Naive thymus-derived CD8-positive, alpha-beta T cell (primary cell): ENCODE measurements around the gene MYL9. TPM values are rescaled to one million over a fixed set of nuclear protein-coding genes. Genes with fewer than 3 reads are reported as not detected.
"Not testable (repeated sequence)": the region's sequence is repeated elsewhere in the genome, so short reads cannot be mapped to it uniquely, and the experiment has no call there.

Source experiments
- ATAC-seq, 2 donors: fragments of 150-1000 bp; cut with Tn5 transposase in 1 of 2; sonication (Bioruptor Pico), chemical (Tn5 transposase) in 1 of 2; 1 replicate in 1 of 2; 2 replicates in 1 of 2; pipeline ENCODE4 v1.10.0; 2021; ENCODE audit warnings: mild to moderate bottlenecking in 2 of 2, moderate library complexity in 2 of 2
- POLR2A ChIA-PET: fragments of 350-600 bp; sonication (Branson Sonifier 250); formaldehyde crosslinking; loops from one replicate; lab custom pipeline; 2021; ENCODE audit warnings: antibody characterized with exemption; lab: Charles Lee
- DNase-seq, 10 donors: peaks; one replicate each; pipeline versions ENCODE4 v3.0.0 to v3.0.0-alpha.2; 2020 to 2022
- H3K27ac Mint-ChIP-seq, 10 donors: one replicate each; pipeline ENCODE4 v1.8.0; 2020 to 2022; ENCODE audit warnings: mild to moderate bottlenecking in 10 of 10, mixed read lengths in 10 of 10, moderate library complexity in 4 of 10, inconsistent platforms in 1 of 10
- H3K27me3 Mint-ChIP-seq, 5 donors: one replicate each; pipeline ENCODE4 v1.8.0; 2021 to 2022; ENCODE audit warnings: mixed read lengths in 5 of 5
- H3K36me3 Mint-ChIP-seq, 3 donors: one replicate each; pipeline ENCODE4 v1.8.0; 2020 to 2022; ENCODE audit warnings: mixed read lengths in 3 of 3, mild to moderate bottlenecking in 2 of 3, inconsistent platforms in 1 of 3
- H3K4me1 Mint-ChIP-seq, 4 donors: one replicate each; pipeline ENCODE4 v1.8.0; 2021 to 2022; ENCODE audit warnings: mixed read lengths in 4 of 4
- H3K4me3 Mint-ChIP-seq, 10 donors: one replicate each; pipeline ENCODE4 v1.8.0; 2020 to 2022; ENCODE audit warnings: mild to moderate bottlenecking in 10 of 10, mixed read lengths in 10 of 10, moderate library complexity in 6 of 10, inconsistent platforms in 1 of 10
- H3K9me3 Mint-ChIP-seq, 9 donors: one replicate each; pipeline ENCODE4 v1.8.0; 2020 to 2022; ENCODE audit warnings: mixed read lengths in 9 of 9, mild to moderate bottlenecking in 3 of 9, inconsistent platforms in 1 of 9, moderate library complexity in 1 of 9
- polyA plus RNA-seq, 3 donors: library from polyadenylated mRNA; unstranded; fragments of 300-500 nt; fragmentation: Illumina TruSeq; gene quantifications; one replicate each; pipeline ENCODE4 v1.2.3, GENCODE V29; 2021
- total RNA-seq, 8 experiments: library from RNA in 2 of 8; stranded (reverse) in 2 of 8; gene quantifications; one replicate each; pipeline ENCODE4 v1.2.3 and lab custom pipeline; 2021 to 2026

The MYL9 gene
- total and polyA plus RNA-seq, 5 experiments from 2014 or later: 0.05 TPM; not detected in 4

DNA sequence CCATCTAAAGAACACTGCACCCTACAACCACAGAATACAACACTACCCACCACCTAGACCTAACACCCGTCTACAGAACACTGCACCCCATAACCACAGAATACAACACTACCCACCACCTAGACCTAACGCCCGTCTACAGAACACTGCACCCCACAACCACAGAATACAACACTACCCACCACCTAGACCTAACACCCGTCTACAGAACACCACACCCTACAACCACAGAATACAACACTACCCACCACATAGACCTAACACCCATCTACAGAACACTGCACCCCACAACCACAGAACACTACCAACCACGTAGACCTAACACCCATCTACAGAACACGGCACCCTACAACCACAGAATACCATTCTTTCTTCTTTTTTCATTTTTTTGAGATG is 23.4 kb downstream of the MYL9 start:
- H3K27me3 Mint-ChIP-seq, DNase-seq, POLR2A ChIA-PET, ATAC-seq: not testable (repeated sequence)
- Mint-ChIP-seq H3K4me3 (peak overlapping the region in 2 of 10 donors; percentile 26 to 73), H3K36me3 (peaks cover 0 to 12% (median 7%) of the 10 kb centered on the region in 3 donors), H3K9me3 (peaks cover 0 to 11% (median 2%) of the 10 kb centered on the region in 9 donors), H3K27ac (peak overlapping the region in 5 of 10 donors; percentile 0 to 75 (median 37)), H3K4me1 (peaks cover 5 to 19% (median 10%) of the 10 kb centered on the region in 4 donors)

DNA sequence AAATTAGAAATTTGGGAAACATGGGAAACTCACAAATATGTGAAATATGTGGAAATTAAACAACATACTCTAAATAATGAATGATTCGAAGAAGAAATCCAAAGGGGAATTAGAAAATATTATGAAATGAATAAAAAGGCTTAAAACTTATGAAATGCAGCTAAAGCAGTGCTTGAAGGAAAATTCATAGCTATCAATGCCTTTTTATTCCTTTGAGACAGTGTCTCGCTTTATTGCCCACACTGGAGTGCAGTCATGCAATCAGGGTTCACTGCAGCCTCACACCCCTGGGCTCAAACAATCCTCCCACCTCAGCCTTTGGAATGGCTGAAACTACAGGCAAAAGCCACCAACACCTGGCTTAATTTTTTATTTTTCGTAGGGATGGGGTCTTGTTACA is 24.2 kb downstream of the MYL9 start:
- POLR2A ChIA-PET: interaction anchor here (18.2 kb wide), 1 partner anchor 29 kb away, joined by 448 read pairs; the partner anchor contains the start of gene RAB5IF
- no peak for DNase-seq
- Mint-ChIP-seq H3K36me3 (peaks cover 0 to 12% (median 7%) of the 10 kb centered on the region in 3 donors), H3K27ac (peak overlapping the region in 1 of 10 donors; percentile 75), H3K9me3 (peaks cover 0 to 11% (median 2%) of the 10 kb centered on the region in 9 donors), H3K27me3 (no peaks in the 10 kb centered on the region), H3K4me1 (peaks cover 8 to 19% (median 11%) of the 10 kb centered on the region in 4 donors), H3K4me3 (no peak overlapping the region)
- no peak for ATAC-seq

DNA sequence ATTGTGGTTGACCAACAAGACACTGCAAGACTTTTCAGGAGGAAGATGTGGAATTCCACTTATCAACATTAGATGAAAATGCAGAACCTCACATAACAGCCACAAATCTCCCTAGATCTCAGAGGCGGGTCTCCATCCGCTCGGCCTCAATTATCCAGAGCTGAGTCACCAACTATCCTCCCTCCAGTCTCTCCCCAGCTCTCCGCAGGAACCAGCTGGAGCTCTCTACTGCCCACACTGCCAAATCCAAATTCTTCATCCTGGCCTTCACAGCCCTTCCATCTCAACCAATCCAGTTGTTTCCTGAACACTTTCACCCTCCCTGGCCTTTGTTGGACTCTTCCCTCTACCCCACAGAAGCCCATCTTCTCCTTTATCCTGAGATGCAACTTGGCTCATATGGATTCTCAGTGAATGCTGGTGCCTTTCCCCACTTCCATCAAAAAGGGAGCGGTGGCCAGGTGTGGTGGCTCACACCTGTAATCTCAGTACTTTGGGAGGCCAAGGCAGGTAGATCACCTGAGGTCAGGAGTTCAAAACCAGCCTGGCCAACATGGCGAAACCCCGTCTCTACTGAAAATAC is 28.6 kb downstream of the MYL9 start:
- Mint-ChIP-seq H3K9me3 (peaks cover 0 to 8% (median 0%) of the 10 kb centered on the region in 9 donors), H3K27me3 (no peaks in the 10 kb centered on the region), H3K27ac (peak overlapping the region in 9 of 10 donors; percentile 48 to 98 (median 76)), H3K4me3 (peak overlapping the region in 1 of 10 donors; percentile 29), H3K36me3 (peaks cover 0 to 7% (median 3%) of the 10 kb centered on the region in 3 donors), H3K4me1 (peaks cover 15 to 30% (median 23%) of the 10 kb centered on the region in 4 donors)
- POLR2A ChIA-PET: interaction anchor here (18.2 kb wide), 1 partner anchor 25 kb away, joined by 448 read pairs; the partner anchor contains the start of gene RAB5IF
- DNase-seq: no peak
- ATAC-seq: no peak

DNA sequence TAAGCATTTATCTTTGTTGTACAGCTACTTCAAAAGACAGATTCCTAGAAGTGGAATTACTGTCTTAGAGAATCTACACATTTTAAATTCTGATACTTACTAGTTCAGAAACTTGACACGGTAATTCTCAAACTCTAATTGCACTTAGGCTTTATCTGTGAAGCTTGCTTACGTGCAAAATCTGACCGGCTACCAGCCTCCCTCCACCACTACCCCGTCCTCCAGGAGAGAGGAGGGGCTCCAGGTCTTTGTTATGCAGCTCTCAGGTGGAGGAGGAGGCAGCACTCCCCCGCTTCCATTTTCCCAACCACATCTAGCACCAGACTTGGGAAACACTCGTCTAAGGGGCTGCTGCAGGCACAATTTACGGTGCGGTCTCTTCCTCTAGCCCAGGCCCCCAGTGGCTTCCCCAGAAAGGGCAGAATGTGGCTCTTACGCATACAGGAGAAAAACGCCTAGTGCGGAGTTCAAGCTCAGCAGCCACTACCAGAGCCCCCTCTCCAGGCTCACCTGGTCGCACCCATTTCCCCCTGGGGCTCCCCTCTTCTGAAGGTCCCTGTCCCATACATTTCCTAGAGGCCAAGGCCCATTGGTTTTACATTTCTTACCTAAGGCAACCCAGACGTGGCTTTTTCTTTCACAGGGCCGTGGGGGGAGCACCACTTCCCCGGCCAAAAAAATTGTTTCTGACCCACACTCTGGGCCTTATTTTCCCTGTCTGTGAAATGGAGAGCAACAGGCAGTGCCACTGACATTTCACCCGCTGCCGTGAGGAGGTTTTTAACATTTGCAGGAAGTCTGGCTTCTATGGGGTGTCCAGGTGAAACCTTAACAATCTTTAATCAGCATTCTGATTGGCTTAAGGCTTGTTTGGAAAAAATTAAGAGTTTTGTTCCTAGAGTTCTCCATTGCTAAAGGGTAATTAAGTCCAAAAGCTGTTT is 30.5 kb downstream of the MYL9 start:
- H3K27me3 Mint-ChIP-seq: no peaks in the 10 kb centered on the region
- H3K4me1 Mint-ChIP-seq: peaks cover 25 to 46% (median 39%) of the 10 kb centered on the region in 4 donors
- H3K27ac Mint-ChIP-seq: peak overlapping the region; percentile 98 to 100 (median 99)
- peak in 5 of 10 donors; percentile 13 to 43 (median 23) for DNase-seq
- ATAC-seq: no peak
- peak overlapping the region; percentile 85 to 98 (median 95) for H3K4me3 Mint-ChIP-seq
- peaks cover 0 to 3% (median under 1%) of the 10 kb centered on the region in 3 donors for H3K36me3 Mint-ChIP-seq
- H3K9me3 Mint-ChIP-seq: peaks cover 0 to 1% (median 0%) of the 10 kb centered on the region in 9 donors
- POLR2A ChIA-PET: interaction anchor here (0.7 to 18.2 kb wide), 8 partner anchors 10 to 109 kb away, joined by 3 to 448 read pairs (median 6); partner anchors contain the start of genes RAB5IF and SLA2

DNA sequence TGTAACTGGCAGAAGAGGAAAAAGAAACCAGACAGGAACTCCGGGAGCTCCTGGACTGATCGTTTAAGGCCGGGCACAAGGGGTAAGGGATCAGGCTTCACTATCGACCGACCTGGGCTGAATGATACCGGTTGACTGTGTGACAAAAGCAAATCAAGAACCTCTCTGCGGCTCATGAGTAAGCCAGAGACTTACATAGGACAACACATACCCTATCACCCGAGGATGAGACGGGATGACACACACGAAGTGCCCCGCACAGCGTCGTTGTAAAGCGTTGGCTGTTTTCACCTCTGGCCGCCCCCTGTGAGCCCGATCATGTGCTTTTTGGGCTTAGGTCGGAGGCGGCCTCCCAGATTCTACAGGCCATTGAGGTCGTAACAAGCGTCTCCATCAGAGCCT is 31.4 kb downstream of the MYL9 start:
- Mint-ChIP-seq H3K4me3 (peak overlapping the region; percentile 85 to 98 (median 95)), H3K36me3 (peaks cover 0 to 3% (median 0%) of the 10 kb centered on the region in 3 donors), H3K27ac (peak overlapping the region; percentile 98 to 100 (median 99)), H3K9me3 (no peaks in the 10 kb centered on the region), H3K27me3 (no peaks in the 10 kb centered on the region), H3K4me1 (peaks cover 25 to 50% (median 39%) of the 10 kb centered on the region in 4 donors)
- ATAC-seq (peak; percentile 60 to 64), DNase-seq (peak in 8 of 10 donors; percentile 49 to 87 (median 66))
- POLR2A ChIA-PET: interaction anchor here (1.0 to 18.2 kb wide), 10 partner anchors 11 to 1295 kb away, joined by 3 to 448 read pairs (median 4); partner anchors contain the start of genes MMP24OS, RAB5IF and SLA2

DNA sequence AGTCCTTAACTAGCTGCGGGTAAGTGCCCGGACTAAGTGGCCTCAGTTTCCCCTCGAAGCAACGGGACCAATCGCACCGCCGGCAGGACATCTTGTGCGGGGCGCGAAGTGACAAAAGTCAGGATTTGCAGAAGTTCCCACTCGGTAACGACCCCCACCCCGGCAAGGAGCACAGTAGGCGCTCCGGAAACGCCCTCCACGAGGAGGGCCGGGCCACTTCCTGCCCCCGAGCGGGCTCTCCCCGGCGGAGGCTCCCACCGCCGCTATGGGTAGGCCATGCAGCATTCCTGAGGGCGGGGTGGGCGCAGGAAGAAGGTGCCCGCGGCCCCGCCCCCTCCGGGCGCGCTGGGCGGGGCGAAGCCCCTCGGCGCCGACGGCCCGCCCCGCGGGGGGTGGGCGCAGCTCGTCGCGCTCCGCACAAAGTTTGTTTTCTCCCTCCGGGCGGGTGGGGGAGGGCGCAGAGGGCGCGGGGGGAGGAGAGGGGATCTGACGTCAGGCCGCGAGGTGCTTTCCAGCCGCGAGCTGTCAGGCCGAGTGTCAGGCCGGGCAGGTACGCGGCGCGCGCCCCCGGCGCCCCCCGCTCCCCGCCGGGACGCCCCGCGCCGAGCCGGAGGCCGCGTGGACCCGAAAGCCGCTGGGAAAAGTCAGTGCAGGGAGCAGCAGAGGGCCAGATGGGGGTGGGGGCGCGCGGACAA is 31.9 kb downstream of the MYL9 start, which contains the start of gene TGIF2:
Gene TGIF2 (plus strand): TSS at position 495 of the 695 bp plus-strand sequence. CDS start 5,178 bp downstream, outside the sequence.
- Mint-ChIP-seq H3K4me3 (peak within 1 kb of the TSS; percentile 85 to 98 (median 95)), H3K27ac (peak within 1 kb of the TSS; percentile 98 to 100 (median 99)), H3K36me3 (peaks cover 0 to 8% (median 0%) of the 10 kb centered on the region in 3 donors), H3K27me3 (no peaks in the 10 kb centered on the region), H3K9me3 (no peaks in the 10 kb centered on the region), H3K4me1 (peaks cover 25 to 54% (median 39%) of the 10 kb centered on the region in 4 donors)
- DNase-seq (peak; percentile 86 to 96 (median 95)), ATAC-seq (peak; percentile 71 to 75)
- POLR2A ChIA-PET: interaction anchor here (0.6 to 18.2 kb wide), 12 partner anchors 11 to 1295 kb away, joined by 3 to 448 read pairs (median 3); partner anchors contain the start of genes MMP24OS, RAB5IF and SLA2

DNA sequence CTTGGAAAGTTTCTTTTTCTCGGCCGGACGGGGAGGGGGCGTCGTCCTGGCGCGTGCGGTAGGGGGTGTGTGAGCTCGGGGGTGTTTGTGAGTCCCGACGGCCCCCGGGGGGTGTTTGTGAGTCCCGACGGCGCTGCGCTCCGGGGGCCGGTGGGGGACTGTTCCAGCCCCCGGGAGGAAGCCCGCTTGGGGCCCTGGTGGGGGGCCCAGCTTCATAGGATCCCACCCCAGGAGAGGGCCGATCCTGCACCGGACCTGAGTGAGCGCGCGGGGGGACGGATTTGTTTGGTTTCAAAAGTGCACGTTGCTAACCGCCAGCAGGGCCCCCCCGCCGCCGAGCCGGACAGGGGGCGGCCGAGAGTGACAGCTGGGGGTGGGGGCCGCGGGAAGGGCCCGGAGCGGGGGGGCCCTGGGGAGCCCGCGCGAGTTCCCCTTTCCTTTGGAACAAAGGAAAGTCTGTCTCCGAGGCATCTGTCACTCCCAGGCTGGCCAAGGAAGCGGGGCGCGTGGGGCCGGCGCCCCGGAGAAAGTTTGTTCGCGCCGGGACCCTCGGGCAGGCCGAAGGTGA is 32.6 kb downstream of the MYL9 start:
- Mint-ChIP-seq H3K4me3 (peak overlapping the region; percentile 33 to 97 (median 84)), H3K9me3 (no peaks in the 10 kb centered on the region), H3K36me3 (peaks cover 0 to 14% (median 0%) of the 10 kb centered on the region in 3 donors), H3K27me3 (no peaks in the 10 kb centered on the region), H3K27ac (peak overlapping the region in 8 of 10 donors; percentile 87 to 98 (median 94)), H3K4me1 (peaks cover 25 to 60% (median 39%) of the 10 kb centered on the region in 4 donors)
- POLR2A ChIA-PET: interaction anchor here (0.9 to 18.2 kb wide), 8 partner anchors 12 to 401 kb away, joined by 3 to 448 read pairs (median 8); partner anchors contain the start of genes RAB5IF and SLA2
- peak; percentile 4 to 9 for ATAC-seq
- DNase-seq: peak in 5 of 10 donors; percentile 29 to 72 (median 46)

DNA sequence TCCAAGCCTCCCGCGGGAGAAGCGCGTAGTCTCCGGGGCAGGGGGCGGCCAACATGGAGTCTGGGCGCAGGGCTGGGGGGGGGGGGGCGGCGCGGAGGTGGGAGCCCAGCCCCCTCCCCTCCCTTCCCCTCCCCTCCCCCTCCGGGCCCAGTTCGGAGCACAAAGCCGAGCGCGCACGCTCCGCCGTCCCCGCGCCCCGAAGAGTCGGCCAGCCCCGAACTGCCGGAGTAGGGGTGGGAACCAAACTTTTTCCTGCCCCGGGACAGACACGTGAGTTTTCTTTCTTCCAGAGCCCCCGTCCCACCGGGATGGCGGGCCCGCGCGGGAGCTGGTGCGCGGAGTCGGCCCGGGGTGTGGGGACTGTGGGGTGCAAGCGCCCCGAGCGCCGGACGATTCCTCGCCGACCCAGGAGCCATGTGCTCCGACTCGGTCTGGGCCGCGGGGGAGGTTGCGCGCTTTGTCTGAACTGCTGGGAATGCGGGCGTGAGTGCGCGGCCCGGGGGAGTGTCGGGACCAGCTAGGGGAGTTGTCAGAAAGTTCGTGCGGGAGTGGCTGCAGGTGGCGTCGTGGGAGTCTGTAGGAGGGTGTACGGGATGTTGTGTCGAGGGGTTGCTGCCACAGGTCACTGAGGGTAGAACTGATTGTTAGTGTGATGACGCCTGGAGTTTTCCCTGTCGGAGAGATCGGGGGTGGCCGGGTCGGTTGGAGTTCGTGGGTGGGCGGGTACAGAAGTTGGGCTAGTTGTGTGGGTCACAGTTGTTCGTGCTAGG is 33.2 kb downstream of the MYL9 start:
- Mint-ChIP-seq H3K27ac (peak overlapping the region; percentile 93 to 99 (median 96)), H3K27me3 (no peaks in the 10 kb centered on the region), H3K4me1 (peaks cover 25 to 58% (median 39%) of the 10 kb centered on the region in 4 donors), H3K36me3 (peaks cover 0 to 20% (median 0%) of the 10 kb centered on the region in 3 donors), H3K9me3 (no peaks in the 10 kb centered on the region), H3K4me3 (peak overlapping the region; percentile 85 to 97 (median 93))
- peak; percentile 41 to 81 (median 62) for DNase-seq
- peak; percentile 18 to 39 for ATAC-seq
- POLR2A ChIA-PET: interaction anchor here (0.6 to 18.2 kb wide), 8 partner anchors 13 to 356 kb away, joined by 3 to 448 read pairs (median 8); partner anchors contain the start of genes RAB5IF and SLA2

DNA sequence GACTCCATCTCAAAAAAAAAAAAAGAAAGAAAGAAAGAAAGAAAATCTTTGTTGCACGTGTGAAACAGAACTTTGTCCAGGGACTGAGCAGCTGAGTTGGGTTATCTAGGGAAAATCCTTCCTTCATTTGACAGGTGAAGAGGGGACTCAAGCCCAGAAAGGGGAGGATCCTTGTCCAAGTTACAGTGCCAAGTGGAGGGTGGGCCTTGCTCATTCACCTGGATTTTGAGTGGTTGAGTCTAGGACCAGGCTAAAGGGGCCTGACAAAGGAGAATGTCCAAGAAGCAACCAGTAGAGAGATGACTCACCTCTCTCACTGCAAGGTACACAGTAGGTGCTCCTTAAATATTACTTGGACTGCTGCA is 34.7 kb downstream of the MYL9 start:
- Mint-ChIP-seq H3K4me1 (peaks cover 27 to 60% (median 44%) of the 10 kb centered on the region in 4 donors), H3K9me3 (no peaks in the 10 kb centered on the region), H3K27me3 (no peaks in the 10 kb centered on the region), H3K27ac (peak overlapping the region; percentile 93 to 99 (median 96)), H3K36me3 (peaks cover 0 to 33% (median 5%) of the 10 kb centered on the region in 3 donors), H3K4me3 (peak overlapping the region; percentile 85 to 97 (median 93))
- POLR2A ChIA-PET: interaction anchor here (0.6 to 18.2 kb wide), 3 partner anchors 19 to 1317 kb away, joined by 3 to 448 read pairs (median 3); partner anchors contain the start of gene RAB5IF
- no peak for ATAC-seq
- DNase-seq: no peak

DNA sequence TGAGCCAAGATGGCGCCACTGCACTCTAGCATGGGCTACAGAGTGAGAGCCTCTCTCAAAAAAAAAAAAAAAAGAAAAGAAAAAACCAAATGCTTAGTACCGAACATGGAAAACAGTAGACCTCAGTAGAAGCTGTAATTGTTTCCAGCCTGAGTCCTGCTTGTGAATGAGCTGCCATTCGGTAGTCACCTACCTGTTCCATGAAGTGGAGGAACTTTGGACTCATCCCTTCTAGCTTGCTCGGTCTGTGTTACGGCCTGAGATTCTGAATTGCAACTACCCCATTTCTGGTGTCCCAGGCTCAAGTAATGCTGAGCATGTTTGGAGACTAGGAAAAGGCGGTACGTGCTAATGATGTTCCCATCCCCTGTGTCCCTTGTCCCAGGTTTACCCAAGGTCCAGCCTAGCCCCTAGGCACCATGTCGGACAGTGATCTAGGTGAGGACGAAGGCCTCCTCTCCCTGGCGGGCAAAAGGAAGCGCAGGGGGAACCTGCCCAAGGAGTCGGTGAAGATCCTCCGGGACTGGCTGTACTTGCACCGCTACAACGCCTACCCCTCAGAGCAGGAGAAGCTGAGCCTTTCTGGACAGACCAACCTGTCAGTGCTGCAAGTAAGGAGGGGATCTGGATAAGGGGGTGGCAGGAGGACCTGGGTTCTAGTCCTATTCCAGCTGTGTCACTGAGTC is 37.2 kb downstream of the MYL9 start:
- Mint-ChIP-seq H3K4me3 (peak overlapping the region in 1 of 10 donors; percentile 24), H3K4me1 (peaks cover 21 to 57% (median 38%) of the 10 kb centered on the region in 4 donors)
- no peak for ATAC-seq

More for the DNA sequence above, 37.2 kb downstream of the MYL9 start:
- peaks cover 5 to 52% (median 11%) of the 10 kb centered on the region in 3 donors for H3K36me3 Mint-ChIP-seq
- DNase-seq: no peak
- POLR2A ChIA-PET: interaction anchor here (1.6 to 18.2 kb wide), 2 partner anchors 16 to 300 kb away, joined by 4 to 448 read pairs; partner anchors contain the start of gene RAB5IF
- H3K9me3 Mint-ChIP-seq: no peaks in the 10 kb centered on the region
- H3K27ac Mint-ChIP-seq: peak overlapping the region in 6 of 10 donors; percentile 5 to 67 (median 48)
- no peaks in the 10 kb centered on the region for H3K27me3 Mint-ChIP-seq
